SK-N-SH treated with all-trans-retinoic acid at 6 μM for 48 hours (cell line): ENCODE measurements around the gene NBPF1.
"Not testable (repeated sequence)": the region's sequence is repeated elsewhere in the genome, so short reads cannot be mapped to it uniquely, and the experiment has no call there.

Experiments
- ATAC-seq: fragments of 200-7000 bp; cut with Tn5 transposase; 3 replicates; pipeline ENCODE4 v1.9.1; 2020; ENCODE audit warnings: mild to moderate bottlenecking, moderate library complexity
- CSDC2 ChIP-seq: fragments of 250-450 bp; sonication (Bioruptor Pico); IDR thresholded peaks from 2 replicates; pipeline ENCODE4 v1.5.0; 2020; ENCODE audit warnings: mild to moderate bottlenecking, moderate library complexity
- ESRRG ChIP-seq: fragments of 250-450 bp; sonication (Bioruptor Pico); IDR thresholded peaks from 2 replicates; pipeline ENCODE4 v1.6.1; 2021; ENCODE audit warnings: mild to moderate bottlenecking
- GLIS3 ChIP-seq: fragments of 250-450 bp; sonication (Bioruptor Pico); IDR thresholded peaks from 2 replicates; pipeline ENCODE4 v1.5.0; 2020; ENCODE audit warnings: mild to moderate bottlenecking, moderate library complexity
- ISL1 ChIP-seq: fragments of 250-450 bp; sonication (Bioruptor Pico); IDR thresholded peaks from 2 replicates; pipeline ENCODE4 v2.1.2; 2022; ENCODE audit warnings: mild to moderate bottlenecking, moderate library complexity
- OSR1 ChIP-seq: fragments of 250-450 bp; sonication (Bioruptor Pico); IDR thresholded peaks from 2 replicates; pipeline ENCODE4 v1.8.0; 2022; ENCODE audit warnings: moderate library complexity, mild to moderate bottlenecking, inconsistent platforms
- TCF4 ChIP-seq: fragments of 250-450 bp; sonication (Bioruptor Pico); IDR thresholded peaks from 2 replicates; pipeline ENCODE4 v1.8.0; 2021; ENCODE audit warnings: mild to moderate bottlenecking, moderate library complexity, borderline replicate concordance
- ZNF70 ChIP-seq: fragments of 450-650 bp; formaldehyde crosslinking; IDR thresholded peaks from 2 replicates; pipeline ENCODE4 v1.5.0; 2020; ENCODE audit warnings: mild to moderate bottlenecking, moderate library complexity
- TF ChIP-seq, protein P1 (sequence below): fragments of 250-450 bp; sonication (Bioruptor Pico); IDR thresholded peaks from 2 replicates; pipeline ENCODE4 v1.5.1; 2020; ENCODE audit warnings: low read depth, mild to moderate bottlenecking, moderate library complexity

NBPF1 gene

GRCh38 chr1:16644193-16644481, 30.8 kb upstream of the NBPF1 start (continued):
- TF ChIP-seq, protein P1, sequence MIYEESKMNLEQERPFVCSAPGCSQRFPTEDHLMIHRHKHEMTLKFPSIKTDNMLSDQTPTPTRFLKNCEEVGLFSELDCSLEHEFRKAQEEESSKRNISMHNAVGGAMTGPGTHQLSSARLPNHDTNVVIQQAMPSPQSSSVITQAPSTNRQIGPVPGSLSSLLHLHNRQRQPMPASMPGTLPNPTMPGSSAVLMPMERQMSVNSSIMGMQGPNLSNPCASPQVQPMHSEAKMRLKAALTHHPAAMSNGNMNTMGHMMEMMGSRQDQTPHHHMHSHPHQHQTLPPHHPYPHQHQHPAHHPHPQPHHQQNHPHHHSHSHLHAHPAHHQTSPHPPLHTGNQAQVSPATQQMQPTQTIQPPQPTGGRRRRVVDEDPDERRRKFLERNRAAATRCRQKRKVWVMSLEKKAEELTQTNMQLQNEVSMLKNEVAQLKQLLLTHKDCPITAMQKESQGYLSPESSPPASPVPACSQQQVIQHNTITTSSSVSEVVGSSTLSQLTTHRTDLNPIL (CRISPR knock-in tag): no peak
- TF ChIP-seq GLIS3 (CRISPR knock-in tag) (no peak; the same call in 1 of the 2 replicates), OSR1 (CRISPR knock-in tag) (no peak), TCF4 (no peak), ISL1 (no peak), CSDC2 (no peak), ZNF70 (CRISPR knock-in tag) (no peak)

- TF ChIP-seq ESRRG (CRISPR knock-in tag): 0 out of 2 replicates have a peak, but pooled peaks have one; percentile 42
- peak; percentile 56 for ATAC-seq
Measured at GRCh38 chr1:16643476-16644192, 30.3 kb upstream of the NBPF1 start.

GRCh38 chr1:16643001-16643411, 29.6 kb upstream of the NBPF1 start:
- ATAC-seq: not testable (repeated sequence)

DNA sequence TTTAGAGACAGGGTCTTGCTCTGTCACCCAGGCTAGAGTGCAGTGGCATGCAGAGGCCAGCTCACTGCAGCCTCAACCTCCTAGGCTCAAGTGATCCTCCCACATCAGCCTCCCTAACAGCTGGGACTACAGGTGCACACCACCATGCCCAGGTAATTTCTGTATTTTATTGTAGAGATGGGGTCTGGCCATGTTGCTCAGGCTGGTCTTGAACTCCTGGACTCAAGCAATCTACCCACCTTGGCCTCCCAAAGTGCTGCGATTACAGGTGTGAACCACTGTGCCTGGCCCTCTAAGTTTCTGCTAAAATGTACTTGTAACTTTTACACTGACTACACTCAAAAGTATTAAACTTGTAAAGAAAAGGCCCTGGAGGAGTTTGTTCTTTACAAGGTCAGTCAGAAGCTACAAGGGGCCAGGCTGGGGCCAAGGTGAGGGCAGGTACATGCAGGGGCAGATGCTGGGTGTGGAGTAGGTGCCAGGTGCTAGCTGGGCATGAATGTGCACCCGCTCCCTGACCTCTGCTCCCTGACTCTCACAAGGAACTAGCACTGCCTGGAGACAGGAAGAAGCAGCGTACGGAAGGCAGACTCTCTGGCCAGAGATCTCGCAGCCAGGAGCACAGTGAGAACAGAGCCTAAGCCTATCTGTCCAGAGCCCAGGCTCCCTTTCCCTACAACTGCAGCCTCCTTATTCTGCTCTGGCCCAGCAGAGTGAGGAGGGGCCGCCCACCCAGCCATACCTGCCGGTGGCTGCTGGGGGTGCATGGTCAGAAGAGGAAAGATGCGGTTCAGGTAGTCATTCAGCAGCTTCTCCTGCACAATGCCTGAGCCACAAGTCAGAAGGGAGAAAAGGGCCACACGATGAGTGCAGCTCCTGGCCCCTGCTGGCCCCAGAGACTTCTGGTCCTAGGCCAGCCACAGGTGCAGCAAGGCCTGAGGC, 28.9 kb upstream of the NBPF1 start:
- ATAC-seq: not testable (repeated sequence)

- ATAC-seq: not testable (repeated sequence)
Measured at GRCh38 chr1:16641159-16641975, 28.0 kb upstream of the NBPF1 start.

DNA sequence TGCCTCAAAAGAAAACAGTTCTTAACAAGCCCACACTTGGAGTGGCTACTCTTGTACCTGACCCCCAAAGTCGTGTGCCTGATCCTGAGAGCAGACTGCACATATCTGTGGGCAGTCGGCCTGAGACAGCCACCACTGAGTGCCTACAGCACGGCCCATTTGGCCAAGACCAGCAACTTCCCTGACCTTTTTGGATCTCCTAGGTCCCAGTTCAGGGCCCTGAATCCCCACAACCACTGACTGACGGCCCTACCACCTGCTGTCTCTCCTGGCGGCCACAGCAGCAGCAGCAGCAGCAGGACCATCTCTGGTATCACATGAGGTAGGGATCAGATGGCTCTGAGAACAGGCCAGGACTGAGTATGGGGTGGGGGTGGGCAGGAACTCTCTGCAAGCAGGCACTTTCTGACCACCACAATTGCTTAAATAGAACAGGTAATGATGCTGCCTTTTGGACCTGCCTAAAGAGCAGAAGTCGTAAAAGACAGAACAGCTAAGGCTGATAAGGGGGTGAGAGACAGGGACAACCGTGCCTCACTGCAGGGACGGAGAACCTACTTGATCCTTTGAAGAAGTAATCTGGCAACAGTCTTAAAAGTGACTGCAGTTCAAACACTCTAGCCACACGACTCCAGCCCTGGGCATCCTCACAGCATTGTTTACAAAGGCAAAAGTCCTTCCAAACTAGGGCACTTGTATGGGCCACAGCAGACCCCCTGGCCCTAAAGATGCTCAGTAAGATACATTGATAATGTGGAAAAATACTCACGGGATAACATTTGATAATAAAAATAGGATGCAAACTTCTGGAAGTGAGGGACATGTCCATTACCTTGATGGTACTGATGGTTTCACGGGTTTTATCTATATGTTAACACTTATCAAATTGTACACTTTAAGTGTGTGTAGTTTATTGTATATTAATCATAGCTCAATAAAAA, 26.0 kb upstream of the NBPF1 start:
- ATAC-seq: not testable (repeated sequence)

- not testable (repeated sequence) for ATAC-seq
Measured at GRCh38 chr1:16637941-16638778, 24.8 kb upstream of the NBPF1 start.

DNA sequence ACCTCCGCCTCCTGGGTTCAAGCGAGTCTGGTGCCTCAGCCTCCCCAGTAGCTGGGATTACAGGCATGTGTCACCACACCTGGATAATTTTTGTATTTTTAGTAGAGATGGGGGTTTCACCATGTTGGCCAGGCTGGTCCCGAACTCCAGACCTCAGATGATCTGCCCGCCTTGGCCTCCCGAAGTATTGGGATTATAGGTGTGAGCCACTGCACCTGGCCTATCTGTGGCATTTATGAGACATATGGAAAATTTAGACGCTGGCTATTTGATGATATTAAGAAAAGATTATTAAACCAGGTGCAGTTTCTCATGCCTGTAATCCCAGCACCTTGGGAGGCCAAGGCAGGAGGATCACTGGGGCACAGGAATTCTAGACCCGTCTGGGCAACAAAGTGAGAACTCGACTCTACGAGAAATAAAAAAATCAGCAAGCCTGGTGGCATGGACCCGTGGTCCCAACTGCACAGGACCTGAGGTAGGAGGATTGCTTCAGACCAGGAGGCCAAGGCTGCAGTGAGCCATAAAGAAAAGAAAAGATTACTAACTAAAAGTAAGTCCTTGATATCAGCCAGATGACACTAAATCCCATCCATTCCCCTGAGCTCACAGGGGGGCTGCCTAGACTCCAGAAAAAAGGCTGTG, 23.3 kb upstream of the NBPF1 start:
- not testable (repeated sequence) for ATAC-seq

- not testable (repeated sequence) for ATAC-seq
Measured at GRCh38 chr1:16635959-16636358, 22.6 kb upstream of the NBPF1 start.

DNA sequence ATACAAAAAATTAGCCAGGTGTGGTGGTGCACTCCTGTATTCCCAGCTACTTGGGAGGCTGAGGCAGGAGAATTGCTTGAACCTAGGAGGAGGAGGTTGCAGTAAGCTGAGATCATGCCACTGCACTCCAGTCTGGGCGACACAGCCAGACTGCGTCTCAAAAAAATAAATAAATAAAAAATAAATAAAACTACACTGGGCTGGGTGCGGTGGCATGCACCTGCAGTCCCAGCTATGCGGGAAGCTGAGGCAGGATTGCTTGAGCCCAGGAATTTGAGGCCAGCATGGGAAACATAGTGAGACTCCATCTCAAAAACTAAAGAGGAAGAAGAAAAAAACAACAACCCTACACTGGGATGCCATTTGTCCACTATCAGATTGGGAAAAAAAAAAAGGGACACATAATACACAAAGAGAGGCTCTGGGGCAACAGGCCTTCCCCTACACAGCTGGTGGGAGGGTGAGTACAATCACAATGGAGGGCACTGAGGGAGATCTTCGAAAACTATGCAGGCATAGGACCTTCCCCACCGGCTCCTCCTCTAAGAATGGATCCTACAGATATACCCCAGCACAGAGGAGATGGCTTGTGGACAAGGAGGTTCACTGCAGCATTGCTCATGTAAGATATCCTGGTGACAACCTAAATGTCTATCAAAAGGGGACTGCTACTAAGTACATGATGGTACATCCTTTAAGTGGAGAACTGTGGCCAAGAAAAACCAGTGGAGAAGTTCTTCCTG, 20.3 kb upstream of the NBPF1 start:
- not testable (repeated sequence) for ATAC-seq

- not testable (repeated sequence) for ATAC-seq
Measured at GRCh38 chr1:16632044-16632850, 18.9 kb upstream of the NBPF1 start.
